Head of caudate nucleus (tissue), 42 donors: ENCODE results near the gene CELF4.
A peak's percentile ranks its signal among the peaks of the same experiment; 100 is the strongest.

Experiments used
- DNase-seq, 42 donors: peaks; one replicate each; pipeline versions ENCODE4 v3.0.0 to v3.0.0-alpha.2; 2020 to 2021; ENCODE audit warnings: mixed read lengths in 7 of 42
- intact Hi-C: fragments of 100-400 bp; cut with DNase I; formaldehyde crosslinking; loops from one replicate; pipeline ENCODE4 v1.15.0; 2022

The CELF4 gene

GRCh38 chr18:37391698-37392548, 173.7 kb downstream of the CELF4 start:
- peak in 30 of 42 donors; percentile 22 to 81 (median 48) for DNase-seq
- intact Hi-C loops: no loop called here

GRCh38 chr18:37391156-37391555, 174.4 kb downstream of the CELF4 start:
- intact Hi-C loops: no loop called here
- no peak for DNase-seq

- no peak for DNase-seq
- intact Hi-C loops: no loop called here
Measured at GRCh38 chr18:37390687-37391086, 174.9 kb downstream of the CELF4 start.

GRCh38 chr18:37389684-37390368, 175.8 kb downstream of the CELF4 start:
- DNase-seq: peak in 10 of 42 donors; percentile 23 to 58 (median 41)
- intact Hi-C loops: loop anchor here (5.0 kb wide), 1 partner anchor 87 kb away; no protein-coding TSS in a partner anchor

GRCh38 chr18:37389041-37389440, 176.6 kb downstream of the CELF4 start:
- no peak for DNase-seq
- intact Hi-C loops: loop anchor here (5.0 kb wide), 1 partner anchor 88 kb away; no protein-coding TSS in a partner anchor

GRCh38 chr18:37388413-37388812, 177.2 kb downstream of the CELF4 start:
- DNase-seq: no peak
- intact Hi-C loops: loop anchor here (5.0 kb wide), 1 partner anchor 89 kb away; no protein-coding TSS in a partner anchor

- intact Hi-C loops: loop anchor here (2.0 to 5.0 kb wide), 2 partner anchors 91 to 153 kb away; no protein-coding TSS in a partner anchor
- DNase-seq: peak in 1 of 42 donors; percentile 50
Measured at GRCh38 chr18:37385846-37386778, 179.5 kb downstream of the CELF4 start.

GRCh38 chr18:37383846-37384595, 181.6 kb downstream of the CELF4 start:
- intact Hi-C loops: no loop called here
- DNase-seq: peak in 2 of 42 donors; percentile 21 to 29

- intact Hi-C loops: no loop called here
- no peak for DNase-seq
Measured at GRCh38 chr18:37383036-37383785, 182.4 kb downstream of the CELF4 start.

GRCh38 chr18:37381554-37381953, 184.0 kb downstream of the CELF4 start:
- intact Hi-C loops: no loop called here
- DNase-seq: no peak

GRCh38 chr18:37380546-37381110, 185.0 kb downstream of the CELF4 start:
- DNase-seq: no peak
- intact Hi-C loops: no loop called here

GRCh38 chr18:37378336-37379010, 187.1 kb downstream of the CELF4 start:
- DNase-seq: no peak
- intact Hi-C loops: no loop called here

GRCh38 chr18:37375181-37375580, 190.4 kb downstream of the CELF4 start:
- intact Hi-C loops: no loop called here

GRCh38 chr18:37368110-37368954, 197.3 kb downstream of the CELF4 start:
- no peak for DNase-seq
- intact Hi-C loops: no loop called here

More at GRCh38 chr18:37375181-37375580, 190.4 kb downstream of the CELF4 start:
- no peak for DNase-seq

- intact Hi-C loops: no loop called here
- DNase-seq: peak in 29 of 42 donors; percentile 9 to 70 (median 40)
Measured at GRCh38 chr18:37364237-37364636, 201.4 kb downstream of the CELF4 start.
